Measurements from ENCODE around the gene TDRD12.
"Not testable (repeated sequence)": the region's sequence is repeated elsewhere in the genome, so short reads cannot be mapped to it uniquely, and the experiment has no call there.

The TDRD12 gene

DNA sequence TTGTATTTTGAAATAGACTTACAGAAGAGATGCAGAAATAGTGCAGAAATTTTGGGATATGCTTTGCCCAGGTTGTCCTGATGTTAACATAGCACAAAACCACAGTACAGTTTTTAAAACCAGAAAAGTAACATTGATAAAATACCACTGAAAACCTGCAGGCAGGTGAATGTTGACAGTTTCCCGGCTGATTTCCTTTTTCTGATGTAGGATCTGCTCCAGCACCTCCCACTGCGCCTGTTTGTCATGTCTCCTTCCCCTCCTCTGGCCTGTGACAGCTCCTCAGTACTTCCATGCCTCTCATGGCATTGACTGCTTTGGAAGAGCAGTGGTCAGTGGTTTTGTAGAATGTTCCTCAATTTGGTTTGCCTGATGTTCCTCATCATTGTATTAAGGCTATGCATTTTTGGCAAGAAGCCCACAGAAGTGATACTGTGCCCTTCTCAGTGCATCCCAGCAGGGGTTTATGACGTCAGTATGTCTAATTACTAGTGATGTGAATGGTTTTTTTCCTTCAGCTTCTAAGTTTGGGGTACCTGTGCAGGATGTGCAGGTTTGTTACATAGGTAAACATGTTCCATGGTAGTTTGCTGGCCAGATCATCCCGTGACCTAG is 31.0 kb downstream of the TDRD12 start:
- DNase-seq: no peak

DNA sequence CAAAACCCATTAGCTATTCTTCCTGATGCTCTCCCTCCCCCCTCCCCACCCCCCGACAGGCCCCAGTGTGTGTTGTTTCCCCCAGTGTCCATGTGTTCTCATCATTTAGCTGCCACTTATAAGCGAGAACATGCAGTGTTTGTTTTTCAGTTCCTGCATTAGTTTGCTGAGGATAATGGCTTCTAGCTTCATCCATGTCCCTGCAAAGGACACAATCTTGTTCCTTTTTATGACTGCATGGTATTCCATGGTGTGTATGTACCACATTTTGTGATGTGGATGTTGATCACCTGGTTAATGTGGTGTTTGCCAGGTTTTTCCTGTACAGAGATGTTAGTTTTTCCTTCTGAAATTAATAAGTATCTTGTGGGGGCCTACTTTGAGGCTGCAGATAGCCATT is 31.5 kb downstream of the TDRD12 start:
- no peak for DNase-seq

DNA sequence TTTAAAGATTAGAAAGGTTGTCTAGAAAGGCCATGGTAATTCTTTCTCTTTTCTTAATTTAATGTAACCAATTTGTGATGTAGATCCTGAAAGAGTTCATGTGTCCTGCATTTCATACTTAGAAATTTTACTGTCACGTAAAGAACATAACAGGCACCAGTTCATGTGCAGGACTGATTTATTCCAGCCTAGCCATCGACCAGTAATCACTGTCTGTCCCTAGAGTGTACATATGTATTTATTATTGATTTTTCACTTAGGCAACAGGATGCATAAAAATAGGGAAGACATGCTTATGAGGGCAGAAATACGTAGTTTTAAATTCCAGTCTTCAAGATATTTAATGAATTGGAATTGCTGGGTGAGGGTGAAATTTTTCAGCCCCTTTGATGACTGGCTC is 37.6 kb downstream of the TDRD12 start:
- DNase-seq: no peak

DNA sequence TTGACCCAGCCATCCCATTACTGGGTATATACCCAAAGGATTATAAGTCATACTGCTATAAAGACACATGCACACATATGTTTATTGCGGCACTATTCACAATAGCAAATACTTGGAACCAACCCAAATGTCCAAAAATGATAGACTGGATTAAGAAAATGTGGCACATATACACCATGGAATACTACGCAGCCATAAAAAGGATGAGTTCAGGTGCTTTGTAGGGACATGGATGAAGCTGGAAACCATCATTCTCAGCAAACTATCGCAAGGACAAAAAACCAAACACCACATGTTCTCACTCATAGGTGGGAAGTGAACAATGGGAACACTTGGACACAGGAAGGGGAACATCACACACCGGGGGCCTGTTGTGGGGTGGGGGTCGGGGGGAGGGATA is 45.8 kb downstream of the TDRD12 start:
- not testable (repeated sequence) for DNase-seq

DNA sequence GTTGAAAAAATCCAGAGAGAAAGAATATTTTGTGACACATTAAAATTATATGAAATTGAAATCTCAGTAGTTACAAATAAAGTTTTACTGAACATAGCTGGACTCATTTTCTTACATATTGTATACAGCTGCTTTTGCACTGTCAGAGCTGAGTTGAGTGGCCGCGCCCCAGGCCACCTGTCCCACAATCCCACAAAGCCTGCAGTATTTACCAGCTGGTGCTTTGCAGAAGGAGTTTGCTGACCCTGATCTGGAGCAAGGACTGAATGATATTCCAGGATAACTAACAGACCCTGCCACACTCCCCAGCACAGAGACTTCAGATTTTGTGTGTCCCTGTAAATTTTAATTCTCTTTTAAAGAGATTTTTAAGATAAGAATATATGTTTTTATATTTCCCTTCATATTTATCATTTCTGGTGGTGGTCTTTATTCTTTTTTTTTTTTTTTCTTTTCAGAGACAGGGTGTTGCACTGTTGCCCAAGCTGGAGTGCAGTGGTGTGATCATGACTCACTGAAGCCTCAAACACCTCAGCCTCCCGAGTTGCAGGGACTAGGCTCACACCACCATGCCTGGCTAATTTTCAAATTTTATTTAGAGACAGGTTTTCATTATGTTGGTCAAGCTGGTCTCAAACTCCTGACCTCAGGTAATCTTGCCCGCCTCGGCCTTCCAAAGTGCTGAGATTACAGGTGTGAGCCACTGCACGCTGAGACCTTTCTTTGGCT is 48.5 kb downstream of the TDRD12 start:
- no peak for DNase-seq

DNA sequence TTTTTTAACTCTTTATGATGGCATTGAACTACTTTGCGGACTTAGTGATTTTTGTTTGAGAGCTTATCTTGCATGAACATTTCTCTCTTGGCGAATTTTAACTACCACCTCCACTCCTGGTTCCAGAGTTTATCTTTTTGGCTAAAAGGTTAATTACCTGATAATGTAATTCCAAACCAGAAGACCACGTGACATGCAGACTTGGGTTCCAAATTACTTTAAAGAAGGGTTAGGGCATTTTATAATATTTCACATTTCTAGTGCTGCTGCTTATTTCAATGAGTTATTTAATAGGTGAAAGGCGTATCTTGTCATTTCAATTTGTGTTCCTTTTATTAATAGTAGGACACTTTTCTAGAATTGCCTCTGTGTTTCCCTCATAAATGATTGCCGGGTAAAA is 52.0 kb downstream of the TDRD12 start:
- no peak for DNase-seq

DNA sequence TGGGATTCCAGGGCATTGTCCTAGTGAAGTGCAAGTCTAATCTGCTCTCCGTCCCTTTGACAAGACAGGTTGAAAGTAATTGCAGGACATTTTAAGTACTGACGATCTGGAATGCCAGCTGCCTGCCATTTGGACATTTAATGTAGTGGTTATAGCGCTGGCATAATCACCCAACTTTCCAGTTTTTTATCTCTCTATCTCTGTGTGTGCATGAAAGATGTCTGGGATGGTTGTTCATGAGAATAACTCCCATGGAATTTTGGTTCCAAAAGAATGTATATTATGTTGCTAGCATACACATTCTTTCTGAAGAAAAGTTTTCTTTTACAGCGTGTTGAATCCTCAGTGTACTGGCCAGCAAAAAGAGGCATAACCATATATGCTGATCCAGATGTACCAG is 53.6 kb downstream of the TDRD12 start:
- DNase-seq: no peak

DNA sequence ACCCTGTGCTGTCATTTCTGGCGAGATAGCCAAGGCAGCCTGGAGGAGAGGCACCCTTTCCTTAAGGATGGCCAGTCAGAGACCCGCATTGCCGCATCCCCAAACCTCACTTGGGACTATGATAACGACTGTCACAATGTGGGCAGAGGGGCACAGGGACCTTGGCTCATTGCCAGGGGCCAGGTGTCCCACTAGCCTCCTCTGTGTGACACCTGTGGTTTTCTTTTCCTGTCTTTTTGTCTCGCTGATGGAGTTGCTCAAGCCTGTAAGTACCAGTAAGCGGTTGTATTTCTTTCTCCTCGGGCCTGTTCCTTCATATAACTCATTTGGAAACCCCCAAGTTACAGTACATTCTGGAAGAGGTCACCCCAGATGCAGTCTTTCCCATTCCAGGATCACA is 59.5 kb downstream of the TDRD12 start:
- DNase-seq: no peak

DNA sequence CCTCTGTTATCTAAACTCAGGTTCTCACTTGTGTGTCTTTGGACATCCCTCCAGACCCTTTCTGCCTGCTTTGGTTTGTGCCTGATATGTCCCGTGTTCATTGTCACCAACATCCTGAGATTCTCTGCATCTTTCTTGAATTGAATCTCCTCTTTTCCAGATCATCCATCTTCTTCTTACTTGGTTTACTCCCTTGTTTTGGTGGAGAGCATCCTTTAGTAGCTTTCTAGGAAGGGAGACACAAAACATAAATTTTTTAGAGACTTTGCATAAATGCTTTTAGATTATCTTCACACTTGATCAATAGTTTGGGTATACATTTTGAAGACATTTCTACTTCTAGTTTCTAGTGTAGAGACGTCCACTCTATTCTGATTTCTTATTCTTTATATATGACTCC is 61.7 kb downstream of the TDRD12 start:
- DNase-seq: no peak

DNA sequence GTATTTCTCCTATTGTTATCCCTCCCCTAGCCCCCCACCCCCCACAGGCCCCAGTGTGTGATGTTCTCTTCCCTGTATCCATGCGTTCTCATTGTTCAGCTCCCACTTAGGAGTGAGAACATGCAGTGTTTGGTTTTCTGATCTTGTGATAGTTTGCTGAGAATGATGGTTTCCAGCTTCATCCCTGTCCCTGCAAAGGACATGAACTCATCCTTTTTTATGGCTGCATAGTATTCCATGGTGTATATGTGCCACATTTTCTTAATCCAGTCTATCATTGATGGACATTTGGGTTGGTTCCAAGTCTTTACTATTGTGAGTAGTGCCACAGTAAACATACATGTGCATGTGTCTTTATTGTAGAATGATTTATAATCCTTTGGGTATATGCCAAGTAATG is 62.5 kb downstream of the TDRD12 start:
- DNase-seq: not testable (repeated sequence)

DNA sequence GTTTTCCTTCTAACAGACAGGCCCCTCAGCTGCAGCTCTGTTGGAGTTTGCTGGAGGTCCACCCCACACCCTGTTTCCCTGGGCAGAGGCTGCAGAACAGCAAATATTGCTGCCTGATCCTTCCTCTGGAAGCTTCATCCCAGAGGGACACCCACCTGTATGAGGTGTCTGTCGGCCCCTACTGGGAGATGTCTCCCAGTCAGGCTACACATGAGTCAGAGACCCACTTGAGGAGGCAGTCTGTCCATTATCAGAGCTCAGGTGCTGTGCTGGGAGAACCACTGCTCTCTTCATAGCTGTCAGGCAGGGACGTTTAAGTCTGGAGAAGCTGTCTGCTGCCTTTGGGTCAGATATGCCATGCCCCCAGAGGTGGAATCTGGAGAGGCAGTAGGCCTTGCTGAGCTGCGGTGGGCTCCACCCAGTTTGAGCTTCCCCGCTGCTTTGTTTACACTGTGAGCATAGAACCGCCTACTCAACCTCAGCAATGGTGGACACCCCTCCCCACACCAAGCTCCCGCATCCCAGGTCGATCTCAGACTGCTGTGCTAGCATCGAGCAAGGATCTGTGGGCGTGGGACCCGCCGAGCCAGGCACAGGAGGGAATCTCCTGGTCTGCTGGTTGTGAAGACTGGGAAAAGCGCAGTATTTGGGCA is 67.7 kb downstream of the TDRD12 start:
- DNase-seq: not testable (repeated sequence)

DNA sequence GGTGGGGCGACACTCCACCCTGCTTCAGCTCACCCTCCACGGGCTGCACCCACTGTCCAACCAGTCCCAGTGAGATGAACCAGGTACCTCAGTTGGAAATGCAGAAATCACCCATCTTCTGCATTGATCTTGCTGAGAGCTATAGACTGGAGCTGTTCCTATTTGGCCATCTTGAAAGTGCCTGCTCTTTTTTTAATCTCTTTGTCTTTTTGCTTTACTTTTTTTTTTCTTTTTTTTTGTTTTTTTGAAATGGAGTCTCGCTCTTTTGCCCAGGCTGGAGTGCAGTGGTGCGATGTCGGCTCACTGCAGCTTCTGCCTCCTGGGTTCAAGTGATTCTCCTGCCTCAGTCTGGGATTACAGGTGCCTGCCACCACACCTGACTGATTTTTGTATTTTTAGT is 68.3 kb downstream of the TDRD12 start:
- DNase-seq: not testable (repeated sequence)

DNA sequence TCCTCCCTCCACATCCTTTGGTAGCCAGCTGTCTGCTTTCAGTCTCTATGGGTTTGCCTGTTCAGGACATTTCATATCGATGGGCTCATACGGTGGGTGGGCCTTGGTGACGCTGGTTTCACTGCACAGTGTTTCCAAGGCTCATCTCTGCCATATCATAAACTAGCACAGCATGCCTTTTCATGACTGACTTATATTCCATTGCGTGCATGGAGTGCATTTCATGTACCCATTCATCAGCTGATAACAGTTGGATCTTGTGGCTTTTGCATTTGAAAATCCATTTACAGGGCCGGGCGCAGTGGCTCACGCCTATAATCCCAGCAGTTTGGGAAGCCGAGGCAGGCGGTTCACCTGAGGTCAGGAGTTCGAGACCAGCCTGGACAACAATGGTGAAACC is 69.9 kb downstream of the TDRD12 start:
- no peak for DNase-seq

DNA sequence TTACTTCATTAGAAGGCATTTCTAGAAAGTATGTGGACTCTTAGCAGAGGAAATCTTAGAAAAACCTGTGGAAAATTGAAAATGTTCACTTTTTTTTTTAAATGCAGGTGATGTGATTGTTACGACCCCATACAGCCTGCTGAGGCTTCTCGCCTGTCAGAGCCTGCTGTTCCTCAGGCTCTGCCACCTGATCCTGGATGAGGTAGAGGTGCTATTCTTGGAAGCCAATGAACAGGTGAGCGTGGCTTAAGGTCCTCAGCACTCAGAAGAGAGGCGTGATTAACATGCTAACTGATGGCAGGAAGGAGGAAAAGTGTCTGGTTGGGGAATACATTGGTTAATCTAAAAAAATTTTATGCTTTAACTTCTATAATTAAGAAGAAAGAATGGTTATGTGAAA is 78.6 kb downstream of the TDRD12 start:
- DNase-seq: no peak

DNA sequence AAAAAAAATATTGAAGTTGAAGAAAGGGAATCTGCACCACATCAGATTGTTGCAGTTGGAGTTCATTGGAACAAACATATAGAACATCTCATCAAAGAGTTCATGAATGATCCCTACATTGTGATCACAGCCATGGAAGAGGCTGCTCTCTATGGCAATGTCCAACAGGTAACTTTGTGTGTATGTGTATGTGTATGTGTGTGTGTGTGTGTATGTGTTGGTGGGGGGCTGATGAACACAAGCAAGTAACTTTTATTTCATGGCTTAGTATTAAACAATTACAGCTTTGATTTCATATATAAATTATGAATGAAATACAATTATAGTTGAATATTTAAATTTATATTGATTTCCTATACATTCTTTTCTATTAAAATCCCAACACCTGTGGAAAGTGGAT is 80.6 kb downstream of the TDRD12 start:
- DNase-seq: no peak

DNA sequence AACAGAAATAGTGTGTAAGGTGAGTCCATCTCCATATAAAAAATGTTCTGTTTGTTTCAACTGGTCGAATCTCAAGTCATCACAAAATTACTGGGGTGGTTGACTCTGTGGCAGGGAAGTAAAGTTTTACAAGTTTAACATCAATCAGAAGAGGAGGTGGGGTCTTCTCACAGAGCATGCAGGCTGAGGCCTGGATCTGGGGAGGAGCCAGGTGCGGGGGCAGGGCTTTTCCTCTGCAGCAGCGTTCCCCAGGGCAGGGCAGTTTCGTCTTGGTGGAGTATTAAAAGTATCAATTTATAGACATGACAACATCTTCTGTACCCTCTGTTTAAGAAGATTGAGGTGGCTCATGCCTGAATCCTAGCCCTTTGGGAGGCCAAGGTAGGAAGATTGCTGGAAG is 81.2 kb downstream of the TDRD12 start:
- no peak for DNase-seq

DNA sequence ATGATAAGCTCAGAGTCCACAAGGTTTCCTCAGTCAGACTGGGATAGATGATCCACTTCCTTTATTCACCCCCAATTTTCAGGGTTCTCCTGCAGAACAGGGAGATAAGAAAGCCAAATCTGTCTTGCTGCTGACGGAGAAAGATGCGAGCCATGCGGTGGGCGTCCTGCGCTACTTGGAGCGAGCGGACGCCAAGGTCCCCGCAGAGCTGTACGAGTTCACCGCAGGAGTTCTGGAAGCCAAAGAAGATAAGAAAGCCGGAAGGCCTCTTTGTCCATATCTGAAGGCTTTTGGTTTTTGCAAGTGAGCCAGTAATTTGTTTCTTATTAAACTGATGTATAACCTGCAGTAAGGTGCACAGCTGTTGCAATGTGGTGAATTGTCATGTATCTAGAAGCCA is 83.3 kb downstream of the TDRD12 start:
- DNase-seq: no peak

DNA sequence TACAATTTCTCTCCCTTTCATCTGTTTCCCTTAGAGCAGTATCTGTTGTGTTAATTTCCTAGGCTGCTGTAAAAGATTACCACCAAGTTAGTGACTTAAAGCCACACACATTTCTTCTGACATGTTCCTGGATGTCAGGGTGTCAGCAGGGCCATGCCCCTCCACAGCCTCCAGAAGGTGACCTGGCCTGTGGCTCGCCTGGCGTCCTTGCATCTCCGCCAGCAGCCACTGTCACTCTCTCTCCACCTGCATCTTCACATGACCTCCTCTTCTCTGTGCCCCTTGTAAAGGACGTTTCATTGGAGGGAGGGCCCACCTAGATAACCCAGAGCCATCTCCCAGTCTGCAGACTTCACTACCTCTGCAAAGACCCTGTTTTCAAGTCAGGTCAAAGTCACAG is 88.7 kb downstream of the TDRD12 start:
- no peak for DNase-seq

DNA sequence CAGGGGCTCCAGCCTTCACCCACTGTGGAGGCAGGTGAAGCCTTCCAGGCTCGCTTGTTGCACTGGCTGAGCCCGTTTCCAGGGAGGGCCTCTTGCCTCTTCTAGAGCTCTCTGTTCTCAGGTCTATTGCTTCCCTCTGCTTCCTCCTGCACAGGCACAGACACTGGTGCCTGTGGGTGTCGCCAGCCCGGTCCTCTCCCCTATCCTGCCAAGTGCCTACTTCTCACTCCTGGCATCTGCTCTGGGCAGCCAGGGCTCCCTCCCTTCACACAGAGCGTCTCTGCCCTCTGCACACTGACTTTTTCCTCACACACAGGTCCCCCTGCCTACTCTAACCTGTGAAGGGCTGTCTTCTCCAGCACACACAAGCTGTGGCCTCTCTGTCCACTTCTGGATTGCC is 89.7 kb downstream of the TDRD12 start:
- DNase-seq: no peak

DNA sequence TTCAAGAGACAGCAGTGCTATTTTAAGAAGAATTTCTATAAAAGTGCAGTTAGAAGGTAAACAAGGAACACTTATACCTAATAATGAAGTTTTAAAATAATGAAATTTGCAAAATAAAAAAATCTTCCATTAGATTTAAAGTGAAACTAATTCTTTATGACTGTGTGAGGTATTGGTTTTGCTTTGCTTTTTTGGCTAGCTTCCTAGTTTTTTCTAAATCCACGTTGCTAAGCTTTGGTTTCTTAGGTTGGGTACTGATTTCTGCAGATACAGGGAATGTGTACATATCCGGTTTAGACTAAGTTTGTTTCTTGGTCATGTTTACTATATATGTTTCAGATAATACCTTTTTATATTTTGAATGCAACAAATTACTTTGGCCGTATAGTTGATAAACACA is 90.2 kb downstream of the TDRD12 start:
- no peak for DNase-seq

DNA sequence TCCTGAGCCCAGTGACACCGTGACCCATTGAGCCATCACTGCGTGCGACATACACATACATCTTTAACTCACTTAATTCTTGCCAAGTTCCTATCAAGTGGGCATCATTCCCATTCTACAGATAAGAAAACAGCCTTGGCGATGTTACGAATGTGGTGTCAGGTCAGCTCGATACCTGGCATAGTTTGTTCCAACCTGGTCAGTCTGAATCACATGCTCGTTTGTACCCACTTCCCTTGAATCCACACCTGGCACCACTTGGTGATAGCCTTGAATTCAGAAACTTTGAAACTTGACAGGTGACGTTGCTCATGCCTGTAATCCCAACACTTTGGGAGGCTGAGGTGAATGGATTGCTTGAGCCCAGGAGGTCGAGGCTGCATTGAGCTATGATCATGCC is 90.9 kb downstream of the TDRD12 start:
- DNase-seq: no peak

DNA sequence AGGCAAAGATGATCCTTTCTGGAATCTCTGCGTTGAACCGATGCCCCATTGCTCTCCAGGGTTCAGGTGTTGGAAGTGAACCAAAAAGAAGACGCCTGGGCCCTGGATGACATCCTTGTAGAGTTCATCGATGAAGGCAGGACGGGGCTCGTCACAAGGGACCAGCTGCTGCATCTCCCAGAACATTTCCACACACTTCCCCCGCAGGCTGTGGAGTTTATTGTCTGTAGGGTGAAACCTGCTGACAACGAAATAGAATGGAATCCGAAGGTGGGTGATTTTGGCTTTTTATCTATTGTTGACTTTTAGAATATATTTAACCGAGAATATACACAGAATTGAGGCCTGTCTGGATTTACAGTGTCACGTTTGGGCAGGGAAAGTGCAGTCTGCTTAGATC is 91.6 kb downstream of the TDRD12 start:
- DNase-seq: no peak

DNA sequence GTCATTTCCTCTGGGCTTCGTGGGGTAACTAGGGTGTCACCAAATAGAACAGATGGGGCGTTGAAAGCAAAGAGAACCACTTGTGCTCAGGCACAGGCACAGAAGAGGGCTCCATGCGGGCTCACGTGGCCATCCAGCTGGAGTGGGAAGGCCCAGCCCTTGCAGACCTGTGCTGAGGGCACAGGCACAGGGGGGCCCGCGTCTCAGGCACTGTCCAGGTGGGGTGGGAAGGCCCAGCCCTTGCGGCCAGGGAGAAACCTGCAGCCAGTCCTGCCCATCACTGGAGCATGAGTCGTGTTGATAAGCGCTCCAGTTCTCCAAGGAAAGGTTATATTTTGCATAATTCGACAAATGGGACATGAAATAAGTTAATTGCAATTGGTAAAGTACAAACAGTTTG is 92.5 kb downstream of the TDRD12 start:
- DNase-seq: no peak

DNA sequence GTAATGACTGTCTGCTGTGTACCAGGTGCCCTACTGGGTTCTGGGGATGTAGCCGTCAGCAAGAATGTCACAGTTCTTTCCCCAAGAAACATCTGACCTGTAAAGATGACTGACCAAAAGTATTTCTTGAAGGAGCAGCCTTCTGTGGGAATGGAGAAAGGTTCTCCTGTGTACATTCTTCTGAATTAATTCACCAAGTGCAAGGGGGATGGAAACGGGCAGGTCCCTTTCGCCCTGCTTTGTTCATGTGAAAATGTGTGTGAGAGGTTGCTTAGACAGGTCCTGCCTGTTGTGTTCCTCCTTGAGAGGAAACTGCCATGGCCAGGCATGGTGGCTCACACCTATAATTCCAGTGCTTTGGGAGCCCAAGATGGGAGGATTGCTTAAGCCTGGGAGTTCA is 93.0 kb downstream of the TDRD12 start:
- DNase-seq: no peak
